ENCODE data around the gene SAMD4B.

The SAMD4B gene

GRCh38 chr19:39410017-39410830 lies 68.0 kb downstream of the SAMD4B start:
- DNase-seq (ENCODE audit: low read depth), result peak; percentile 79

- DNase-seq (ENCODE audit: low read depth), result peak; percentile 18
Observed at GRCh38 chr19:39410831-39411080, 68.5 kb downstream of the SAMD4B start.

GRCh38 chr19:39411081-39411831 lies 69.0 kb downstream of the SAMD4B start:
- peak; percentile 47 for DNase-seq (ENCODE audit: low read depth)

DNA sequence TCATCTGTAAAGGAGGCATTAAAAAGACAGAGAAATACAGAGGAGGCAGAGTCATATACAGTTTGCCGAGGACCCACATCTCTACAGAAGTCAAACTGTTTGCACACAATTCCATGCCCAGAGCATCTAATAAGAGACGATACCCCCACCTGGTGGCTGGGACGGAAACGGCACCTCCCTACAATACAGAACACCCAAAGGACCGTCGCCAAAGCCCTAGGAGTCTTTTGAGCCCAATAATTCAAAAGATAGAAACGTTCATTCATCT lies 69.5 kb downstream of the SAMD4B start:
- DNase-seq (ENCODE audit: low read depth), result peak; percentile 88

GRCh38 chr19:39412100-39412866 lies 70.1 kb downstream of the SAMD4B start, which contains the start of gene PLEKHG2:
PLEKHG2 (plus strand) TSS chr19:39412669; CDS start chr19:39414087, 1,418 bp downstream.
- DNase-seq (ENCODE audit: low read depth), result peak; percentile 99

GRCh38 chr19:39412867-39413271 lies 70.6 kb downstream of the SAMD4B start:
- no peak for DNase-seq (ENCODE audit: low read depth)

DNA sequence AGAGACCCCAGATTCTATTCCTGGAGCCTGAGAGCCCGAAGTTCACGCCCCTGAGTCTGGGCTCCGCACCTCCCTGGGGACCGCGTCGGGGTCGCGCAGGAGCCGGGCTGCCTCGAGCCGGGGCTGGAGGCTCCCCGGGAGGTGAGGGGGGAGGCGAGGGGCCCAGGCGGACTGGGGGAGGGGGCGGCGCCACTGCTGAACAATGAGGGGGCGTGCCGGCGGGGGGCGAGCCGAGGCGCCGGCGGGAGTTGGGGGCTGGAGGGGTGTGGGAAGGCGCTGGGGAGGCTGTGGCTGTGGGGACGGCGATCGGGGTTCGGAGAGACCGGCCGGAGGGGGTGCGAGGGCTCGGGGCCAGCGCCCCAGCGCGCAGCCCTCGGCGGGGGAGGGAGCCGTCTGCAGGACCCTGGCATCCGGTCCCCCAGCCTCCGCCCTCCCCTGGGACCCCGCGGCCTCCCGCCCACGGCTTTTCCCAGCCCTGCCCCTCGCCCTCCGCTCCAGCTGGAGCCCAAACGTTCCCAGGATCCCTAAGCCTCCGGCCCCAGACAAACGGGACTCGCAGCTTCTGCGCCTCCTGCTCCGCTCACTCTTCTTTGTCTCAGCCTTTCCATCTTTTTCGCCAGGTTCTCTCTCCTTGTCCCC lies 71.2 kb downstream of the SAMD4B start:
- DNase-seq (ENCODE audit: low read depth), result peak; percentile 40

DNA sequence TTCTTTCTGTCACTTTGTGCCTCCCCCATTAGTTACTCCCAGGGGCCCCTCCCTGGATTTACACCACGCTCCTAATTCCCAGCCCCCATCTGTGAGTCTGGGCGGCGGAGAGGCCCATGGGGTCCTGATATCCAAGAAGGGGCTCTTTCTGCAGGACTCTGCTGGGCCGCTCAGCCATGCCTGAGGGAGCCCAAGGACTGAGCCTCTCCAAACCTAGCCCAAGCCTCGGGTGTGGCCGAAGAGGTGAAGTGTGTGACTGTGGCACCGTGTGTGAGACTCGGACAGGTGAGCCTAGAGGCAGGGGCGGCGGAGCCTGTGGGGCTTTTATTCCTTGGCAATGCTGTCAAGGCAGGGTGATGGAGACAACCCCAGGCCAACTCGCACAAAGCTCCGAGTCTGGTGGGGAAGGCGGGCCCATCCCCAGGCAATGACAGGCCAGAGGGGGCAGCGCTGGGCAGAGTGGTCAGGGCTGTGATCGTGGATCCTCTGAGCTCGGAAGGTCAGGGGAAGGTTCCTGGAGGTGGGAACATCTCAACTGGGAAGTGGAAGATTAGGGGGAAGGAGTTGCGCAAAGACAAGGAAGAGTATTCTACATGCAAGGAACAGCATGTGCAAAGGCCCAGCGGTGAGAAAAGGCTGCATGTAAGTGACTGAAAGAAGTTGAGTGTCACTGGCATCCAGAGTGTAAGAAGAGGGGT lies 71.8 kb downstream of the SAMD4B start:
- DNase-seq (ENCODE audit: low read depth), result peak; percentile 23

DNA sequence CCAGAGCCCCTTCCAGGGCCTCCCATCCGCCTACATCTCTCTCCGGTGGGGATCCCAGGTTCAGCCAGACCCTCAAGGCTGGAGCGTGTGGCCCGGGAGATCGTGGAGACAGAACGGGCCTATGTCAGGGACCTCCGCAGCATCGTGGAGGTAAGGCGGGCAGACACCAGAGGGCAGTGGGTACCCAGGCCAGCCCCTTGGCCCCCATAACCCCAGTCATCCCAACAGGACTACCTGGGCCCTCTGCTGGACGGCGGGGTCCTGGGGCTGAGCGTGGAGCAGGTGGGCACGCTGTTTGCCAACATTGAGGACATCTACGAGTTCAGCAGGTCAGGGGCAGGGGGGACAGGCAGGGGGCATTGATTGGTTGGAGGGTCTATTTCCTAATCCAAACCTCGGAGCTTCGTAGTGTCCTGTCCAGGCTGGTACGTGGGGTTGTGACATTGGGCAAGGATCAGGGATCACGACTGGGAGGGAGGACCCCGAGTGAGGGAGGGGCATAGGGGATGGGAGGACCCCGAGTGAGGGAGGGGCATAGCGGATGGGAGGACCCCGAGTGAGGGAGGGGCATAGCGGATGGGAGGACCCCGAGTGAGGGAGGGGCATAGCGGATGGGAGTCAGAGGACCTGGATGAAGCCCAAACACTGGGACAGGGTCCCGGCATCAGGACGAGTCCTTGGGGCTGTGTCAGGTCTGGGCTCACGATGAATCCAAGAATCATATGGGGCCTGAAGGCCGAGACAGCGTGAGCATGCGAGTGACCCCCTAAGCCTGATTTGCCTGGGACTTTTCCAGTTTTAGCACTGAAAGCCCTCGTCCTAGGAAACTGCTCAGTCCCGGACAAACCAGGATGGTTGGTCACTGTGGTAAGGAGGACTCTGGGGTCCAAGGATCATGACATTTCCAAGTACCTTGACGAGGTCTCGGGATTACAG lies 73.2 kb downstream of the SAMD4B start:
- DNase-seq (ENCODE audit: low read depth), result no peak

DNA sequence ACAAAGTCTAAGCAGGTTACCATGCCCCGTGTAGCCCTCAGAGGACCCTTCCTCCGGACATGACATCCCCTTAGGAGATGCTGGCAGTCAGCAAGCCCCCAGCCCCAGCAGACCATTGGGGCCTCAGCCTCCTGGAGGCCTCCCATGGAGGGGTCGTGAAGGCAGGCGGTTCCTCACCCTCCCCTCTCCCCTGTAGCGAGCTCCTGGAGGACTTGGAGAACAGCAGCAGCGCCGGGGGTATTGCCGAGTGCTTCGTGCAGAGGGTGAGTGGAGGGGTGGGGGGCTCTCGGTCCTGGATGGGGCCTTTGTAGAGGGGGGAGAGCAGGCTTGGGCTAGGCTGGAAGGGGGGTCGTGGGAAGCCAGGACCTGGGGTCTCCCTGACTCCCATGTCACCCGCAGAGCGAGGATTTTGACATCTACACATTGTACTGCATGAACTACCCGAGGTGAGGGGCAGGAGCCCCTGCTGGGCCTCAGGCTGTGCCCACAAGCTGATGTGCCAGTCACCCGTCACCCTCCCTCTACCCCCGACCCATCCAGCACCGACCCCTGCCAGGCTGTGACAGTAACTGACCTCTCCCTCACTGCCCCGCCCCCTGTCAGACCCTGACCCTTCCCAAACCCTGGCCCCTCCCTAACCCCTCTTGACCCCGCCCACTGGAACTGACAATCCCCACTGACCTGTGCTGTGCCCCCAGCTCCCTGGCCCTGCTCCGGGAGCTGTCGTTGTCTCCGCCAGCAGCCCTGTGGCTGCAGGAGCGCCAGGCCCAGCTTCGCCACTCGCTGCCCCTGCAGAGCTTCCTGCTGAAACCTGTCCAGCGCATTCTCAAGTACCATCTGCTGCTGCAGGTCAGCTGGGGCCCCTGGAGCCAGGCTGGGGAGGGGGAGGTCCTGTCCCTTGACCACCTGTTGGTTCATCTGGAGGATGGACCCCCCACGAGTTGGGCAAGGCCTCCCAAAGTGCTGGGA lies 74.2 kb downstream of the SAMD4B start:
- DNase-seq (ENCODE audit: low read depth), result no peak

DNA sequence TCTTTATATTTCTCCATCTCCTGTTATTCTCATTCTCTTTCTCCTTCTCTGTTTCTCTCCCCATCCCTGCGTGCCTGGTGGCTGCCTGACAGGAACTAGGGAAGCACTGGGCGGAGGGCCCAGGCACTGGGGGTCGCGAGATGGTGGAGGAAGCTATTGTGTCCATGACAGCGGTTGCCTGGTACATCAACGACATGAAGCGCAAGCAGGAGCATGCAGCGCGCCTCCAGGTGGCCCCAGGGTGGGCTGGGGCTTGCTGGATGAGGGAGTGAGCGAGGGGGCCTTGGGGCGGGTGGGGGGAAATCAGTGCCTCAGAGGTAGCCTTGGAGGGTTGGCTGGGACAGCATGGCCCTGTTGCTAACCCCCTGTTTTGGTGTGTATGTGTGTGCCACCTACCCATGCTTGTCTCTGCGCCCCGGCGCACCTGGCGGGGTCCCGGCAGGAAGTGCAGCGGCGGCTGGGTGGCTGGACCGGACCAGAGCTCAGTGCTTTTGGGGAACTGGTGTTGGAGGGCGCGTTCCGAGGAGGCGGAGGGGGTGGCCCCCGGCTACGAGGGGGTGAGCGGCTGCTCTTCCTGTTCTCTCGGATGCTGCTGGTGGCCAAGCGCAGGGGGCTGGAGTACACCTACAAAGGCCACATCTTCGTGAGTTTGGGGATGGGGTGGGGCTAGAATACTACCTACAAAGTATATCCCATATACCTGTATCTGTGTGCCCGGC lies 75.4 kb downstream of the SAMD4B start:
- no peak for DNase-seq (ENCODE audit: low read depth)

GRCh38 chr19:39419003-39419402 lies 76.8 kb downstream of the SAMD4B start:
- DNase-seq (ENCODE audit: low read depth), result no peak

DNA sequence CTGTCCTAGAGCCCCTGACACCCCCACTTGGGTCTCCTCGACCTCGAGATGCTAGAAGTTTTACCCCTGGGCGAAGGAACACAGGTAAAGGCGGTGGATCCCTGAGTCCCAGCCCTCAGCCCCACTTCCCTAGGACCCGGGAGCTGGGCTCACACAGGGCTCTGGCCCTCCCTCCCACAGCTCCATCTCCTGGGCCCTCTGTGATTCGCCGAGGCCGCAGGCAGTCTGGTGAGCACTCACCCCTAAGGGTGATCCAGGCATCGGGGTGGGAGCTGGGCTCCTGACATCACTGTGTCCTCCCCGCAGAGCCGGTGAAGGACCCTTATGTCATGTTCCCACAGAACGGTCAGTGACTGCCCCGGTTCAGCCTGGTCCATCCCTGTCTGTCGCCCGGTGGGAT lies 78.5 kb downstream of the SAMD4B start:
- no peak for DNase-seq (ENCODE audit: low read depth)

DNA sequence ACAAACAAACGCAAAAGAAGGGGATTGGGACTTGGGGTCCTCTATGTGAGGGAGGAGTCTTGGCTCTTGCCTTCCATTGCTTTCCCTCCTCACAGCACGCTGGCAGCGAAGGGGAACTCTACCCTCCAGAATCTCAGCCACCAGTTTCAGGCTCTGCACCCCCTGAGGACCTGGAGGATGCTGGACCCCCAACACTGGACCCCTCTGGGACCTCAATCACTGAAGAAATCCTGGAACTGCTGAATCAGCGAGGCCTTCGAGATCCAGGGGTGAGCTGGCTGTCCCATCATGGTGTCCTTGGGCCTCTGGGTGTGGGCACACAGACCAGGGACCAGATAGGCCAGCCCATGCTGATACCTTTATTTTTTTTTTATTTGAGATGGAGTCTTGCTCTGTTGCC lies 79.8 kb downstream of the SAMD4B start:
- no peak for DNase-seq (ENCODE audit: low read depth)

- no peak for DNase-seq (ENCODE audit: low read depth)
Observed at GRCh38 chr19:39423258-39424086, 81.3 kb downstream of the SAMD4B start.

DNA sequence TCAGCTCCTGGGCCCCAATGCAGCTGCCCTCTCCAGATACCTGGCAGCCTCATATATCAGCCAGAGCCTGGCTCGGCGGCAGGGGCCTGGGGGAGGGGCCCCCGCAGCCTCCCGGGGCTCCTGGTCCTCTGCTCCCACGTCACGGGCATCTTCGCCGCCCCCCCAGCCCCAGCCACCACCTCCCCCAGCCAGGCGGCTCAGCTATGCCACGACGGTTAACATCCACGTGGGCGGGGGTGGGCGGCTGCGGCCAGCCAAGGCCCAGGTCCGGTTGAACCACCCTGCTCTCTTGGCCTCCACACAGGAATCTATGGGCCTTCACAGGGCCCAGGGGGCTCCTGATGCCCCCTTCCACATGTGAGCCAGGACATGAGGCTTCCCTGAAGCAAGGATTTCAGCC lies 82.7 kb downstream of the SAMD4B start:
- no peak for DNase-seq (ENCODE audit: low read depth)

GRCh38 chr19:39425744-39426143 lies 83.5 kb downstream of the SAMD4B start:
- DNase-seq (ENCODE audit: low read depth), result no peak

DNA sequence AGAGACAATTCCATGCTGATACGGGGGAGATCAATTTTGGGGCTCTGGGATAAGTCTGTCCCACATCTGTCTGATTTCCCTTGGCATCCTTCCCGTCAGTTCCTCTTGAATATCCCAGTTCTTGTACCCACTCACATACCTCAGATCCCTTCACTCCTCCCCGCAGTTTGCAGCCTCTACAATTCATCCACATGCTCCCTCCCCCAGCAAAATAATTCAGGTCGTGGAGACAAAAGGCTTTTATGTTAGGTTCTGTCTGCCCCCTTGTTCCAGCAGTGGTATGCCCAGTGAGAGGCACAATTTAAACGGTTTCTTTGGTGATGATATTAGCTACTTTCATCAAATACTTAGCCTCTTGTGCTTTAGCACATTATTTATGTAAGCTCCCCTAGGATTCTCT lies 83.9 kb downstream of the SAMD4B start:
- DNase-seq (ENCODE audit: low read depth), result no peak
